MV-4-11 (cell line): Measurements from ENCODE around the gene TM4SF5.

Experiments used
- DNase-seq: peaks from one replicate; lab custom pipeline; 2025; lab: John Stamatoyannopoulos, UW

The TM4SF5 gene

DNA sequence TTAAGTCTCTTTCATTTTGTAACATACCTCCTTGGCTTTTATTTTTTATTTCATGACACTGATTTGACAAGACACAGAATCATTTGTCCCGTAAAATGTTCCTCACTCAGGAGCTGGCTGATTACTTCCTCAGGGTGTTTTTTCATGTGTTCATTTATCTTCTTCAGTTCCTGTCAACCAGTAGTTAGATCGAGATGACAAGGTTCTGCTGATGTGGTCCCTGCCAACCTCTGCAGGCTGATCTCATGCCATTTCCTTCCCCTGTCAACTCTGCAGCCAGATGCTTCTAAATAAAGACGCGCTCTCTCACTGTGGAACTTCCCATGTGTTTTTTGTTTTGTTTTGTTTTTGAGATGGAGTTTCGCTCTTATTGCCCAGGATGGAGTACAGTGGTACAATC is 23.8 kb upstream of the TM4SF5 start:
- peak; percentile 81 for DNase-seq

DNA sequence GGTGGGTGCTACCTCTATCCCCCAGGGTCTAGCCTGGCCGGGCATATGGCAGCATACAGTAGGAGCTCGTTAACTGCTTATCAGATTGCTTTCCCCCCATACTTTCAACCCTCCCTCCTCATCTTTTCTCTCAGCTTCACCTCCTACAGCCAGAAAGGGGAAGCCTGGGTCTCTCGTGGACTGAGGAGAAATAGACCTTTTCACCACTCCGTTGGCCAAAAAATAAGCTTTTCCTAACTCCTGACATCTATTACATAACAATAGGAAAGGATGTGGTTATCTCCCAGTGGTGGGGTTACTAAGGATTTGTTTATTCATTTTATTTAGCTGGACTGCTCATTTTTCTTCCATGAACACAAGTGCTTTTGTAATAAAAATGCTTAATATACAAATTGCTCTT is 23.0 kb upstream of the TM4SF5 start:
- DNase-seq: peak; percentile 44

DNA sequence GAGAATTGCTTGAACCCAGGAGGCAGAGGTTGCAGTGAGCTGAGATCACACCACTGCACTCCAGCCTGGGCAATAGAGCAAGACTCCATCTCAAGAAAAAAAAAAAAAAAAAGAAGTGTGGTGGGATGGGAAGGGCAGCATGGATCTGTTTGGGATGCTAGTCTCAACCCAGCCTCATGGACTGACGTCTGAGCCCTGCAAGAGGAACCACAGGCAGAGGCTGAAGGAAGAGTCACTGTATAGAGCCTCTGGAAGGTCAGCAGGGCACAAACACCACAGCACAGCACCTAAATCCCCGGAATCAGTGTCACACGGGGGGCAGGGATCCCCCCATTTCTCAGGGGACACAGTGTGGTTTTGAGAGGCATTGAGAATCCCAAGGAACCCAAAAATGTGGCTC is 21.1 kb upstream of the TM4SF5 start:
- no peak for DNase-seq

DNA sequence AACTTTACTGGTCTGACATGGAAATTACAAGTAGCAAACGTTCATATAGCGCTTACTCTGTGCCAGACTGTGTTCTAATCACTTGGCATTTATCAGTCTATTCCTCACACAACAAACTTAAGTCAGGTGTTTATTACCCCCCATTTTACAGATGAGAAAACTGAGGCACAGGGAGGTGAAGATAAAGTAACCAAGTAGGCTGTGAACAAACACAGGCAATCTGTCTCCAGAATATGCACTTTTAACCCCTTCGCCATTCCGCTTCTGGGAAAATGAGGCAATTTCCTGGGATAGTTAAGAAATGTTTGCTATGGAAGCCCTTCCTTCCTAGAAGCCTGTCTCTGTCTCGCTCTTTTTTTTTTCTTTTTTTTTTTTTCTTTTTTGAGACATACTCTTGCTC is 19.8 kb upstream of the TM4SF5 start:
- DNase-seq: peak; percentile 83

DNA sequence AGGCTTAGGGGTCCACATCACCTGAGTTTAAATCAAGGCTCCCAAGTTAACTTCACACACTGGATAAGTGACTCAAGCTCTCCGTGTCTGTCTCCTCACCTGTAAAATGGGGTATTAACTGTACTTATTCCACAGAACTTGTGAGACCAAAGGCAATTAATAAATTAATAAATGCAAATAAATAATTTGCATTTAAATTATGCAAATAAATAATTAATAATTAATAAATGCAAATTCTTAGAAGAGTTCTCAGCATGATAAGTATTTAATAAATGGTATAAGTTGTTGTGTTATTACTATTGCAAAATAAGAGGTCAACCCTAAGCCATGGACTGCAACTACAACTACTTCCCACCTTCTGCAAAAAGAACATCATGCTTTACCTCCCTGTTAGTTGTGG is 18.3 kb upstream of the TM4SF5 start:
- DNase-seq: no peak

DNA sequence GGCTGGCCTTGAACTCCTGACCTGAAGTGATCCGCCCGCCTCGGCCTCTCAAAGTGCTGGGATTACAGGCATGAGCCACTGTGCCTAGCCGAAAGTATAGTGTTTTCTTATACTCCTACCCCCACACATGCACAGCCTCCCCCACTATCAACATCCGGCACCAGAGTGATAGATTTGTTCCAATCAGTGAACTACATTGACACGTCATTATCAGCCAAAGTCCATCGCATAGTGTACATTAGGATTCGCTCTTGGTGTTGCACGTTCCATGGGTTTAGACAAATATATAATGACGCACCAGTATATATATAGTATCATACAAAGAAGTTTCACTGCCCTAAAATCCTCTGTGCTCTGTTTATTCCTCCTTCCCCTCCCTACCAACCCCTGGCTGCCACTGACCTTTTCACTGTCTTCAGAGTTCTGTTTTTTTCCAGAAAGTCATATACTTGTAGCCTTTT is 11.9 kb upstream of the TM4SF5 start:
- peak; percentile 94 for DNase-seq

DNA sequence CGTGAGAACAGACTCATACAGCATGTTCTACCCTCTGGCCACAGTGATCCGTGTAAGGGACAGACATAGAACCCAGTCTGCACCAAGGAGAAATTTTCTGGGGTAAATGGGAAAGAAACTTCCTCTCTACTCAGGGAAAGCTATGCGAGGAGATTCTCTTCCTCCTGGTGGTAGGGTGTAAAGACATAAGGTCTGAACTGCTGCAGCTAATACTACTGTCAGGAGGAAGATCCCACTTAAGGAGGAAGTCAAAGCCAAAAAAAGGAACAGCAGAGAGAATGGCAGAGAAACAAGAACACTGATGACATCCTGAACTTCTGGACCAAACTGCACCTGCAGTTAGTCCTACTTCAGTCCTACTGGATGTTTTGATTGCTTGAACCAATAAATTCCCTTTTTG is 7.1 kb upstream of the TM4SF5 start:
- peak; percentile 91 for DNase-seq

DNA sequence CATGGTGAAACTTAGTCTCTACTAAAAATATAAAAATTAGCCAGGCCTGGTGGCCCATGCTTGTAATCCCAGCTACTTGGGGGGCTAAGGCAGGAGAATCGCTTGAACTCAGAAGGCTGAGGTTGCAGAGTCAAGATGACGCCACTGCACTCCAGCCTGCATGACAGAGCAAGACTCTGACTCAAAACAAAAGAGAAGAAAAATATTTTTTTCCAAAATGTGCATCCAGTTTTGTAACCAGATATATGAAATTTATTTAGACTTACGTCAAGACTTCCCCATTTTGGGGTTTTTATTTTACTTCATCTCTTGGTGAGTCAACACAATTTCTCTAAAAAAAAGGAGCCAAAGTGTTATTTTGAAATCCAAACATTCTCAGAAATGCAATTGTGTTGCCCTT is 5.5 kb upstream of the TM4SF5 start:
- peak; percentile 94 for DNase-seq

DNA sequence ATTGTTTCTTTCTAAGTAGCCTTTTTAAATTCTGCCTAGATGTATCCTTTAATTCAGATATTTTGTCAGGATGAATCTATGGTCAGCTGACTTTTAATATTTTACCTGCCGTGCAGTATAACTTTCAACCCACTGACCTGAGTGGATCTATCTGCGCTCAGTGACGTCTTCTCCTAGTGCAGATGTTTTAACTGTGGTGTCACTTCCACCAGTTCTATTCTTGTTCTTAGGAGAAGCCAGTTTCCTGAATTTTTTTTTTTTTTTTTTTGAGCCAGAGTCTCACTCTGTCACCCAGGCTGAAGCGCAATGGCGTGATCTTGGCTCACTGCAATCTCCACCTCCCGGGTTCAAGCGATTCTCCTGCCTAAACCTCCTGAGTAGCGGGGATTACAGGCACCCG is 5.0 kb upstream of the TM4SF5 start:
- peak; percentile 64 for DNase-seq

DNA sequence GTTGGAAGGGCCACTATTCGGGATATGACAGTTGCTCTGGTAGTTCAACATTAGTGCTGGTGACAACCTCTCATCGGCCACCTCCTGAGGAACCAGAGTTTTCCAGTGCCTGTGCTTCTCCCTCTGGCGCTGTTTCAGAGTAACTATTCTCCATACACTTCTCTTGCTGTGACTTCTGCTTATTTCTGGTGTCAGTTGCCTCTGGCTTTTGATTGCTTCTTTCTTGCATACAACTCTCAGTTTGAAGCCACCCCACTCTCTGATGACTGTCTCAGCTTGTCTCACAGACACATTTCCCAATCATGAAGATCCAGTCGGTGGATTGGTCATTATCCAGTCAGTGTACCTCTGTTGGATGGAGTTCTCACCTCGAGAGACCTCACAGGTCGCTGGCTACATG is 3.4 kb upstream of the TM4SF5 start:
- peak; percentile 71 for DNase-seq

DNA sequence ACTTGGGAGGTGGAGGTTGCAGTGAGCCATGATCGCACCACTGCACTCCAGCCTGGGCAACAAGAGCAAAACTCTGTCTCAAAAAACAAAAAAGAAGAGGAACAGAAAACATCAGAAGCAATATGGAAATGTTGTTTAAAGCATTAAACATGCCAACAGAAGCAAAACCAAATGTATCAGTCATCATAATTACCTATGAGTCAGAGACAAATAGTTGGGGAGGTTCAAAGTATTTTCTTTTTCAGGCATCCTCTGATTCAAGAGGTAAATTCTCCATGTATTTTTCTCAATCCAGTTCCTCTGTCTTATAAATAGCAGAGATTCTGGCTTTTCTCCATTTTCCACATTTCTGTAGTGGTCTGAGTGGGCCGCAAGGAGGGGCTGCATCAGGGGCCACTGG is 2.1 kb upstream of the TM4SF5 start:
- peak; percentile 31 for DNase-seq

DNA sequence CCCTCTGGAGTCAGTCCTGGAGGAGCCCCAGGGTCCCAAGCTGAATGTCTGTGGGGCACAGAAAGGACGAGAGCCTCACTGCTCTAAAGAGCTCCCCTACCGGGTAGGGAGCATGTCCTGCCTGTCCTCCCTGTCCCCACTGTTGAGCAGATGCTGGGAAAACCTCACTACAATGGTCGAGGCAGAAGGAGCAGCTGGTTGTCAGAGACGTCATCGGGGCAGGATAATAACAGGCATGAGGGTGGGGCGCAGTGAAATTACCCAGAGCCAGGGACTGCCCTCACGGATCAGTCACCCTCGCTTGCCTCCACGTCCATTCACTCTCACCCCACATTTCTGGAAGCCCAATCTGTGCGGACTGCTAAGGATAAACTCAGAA is 538 bp downstream of the TM4SF5 start:
- no peak for DNase-seq

DNA sequence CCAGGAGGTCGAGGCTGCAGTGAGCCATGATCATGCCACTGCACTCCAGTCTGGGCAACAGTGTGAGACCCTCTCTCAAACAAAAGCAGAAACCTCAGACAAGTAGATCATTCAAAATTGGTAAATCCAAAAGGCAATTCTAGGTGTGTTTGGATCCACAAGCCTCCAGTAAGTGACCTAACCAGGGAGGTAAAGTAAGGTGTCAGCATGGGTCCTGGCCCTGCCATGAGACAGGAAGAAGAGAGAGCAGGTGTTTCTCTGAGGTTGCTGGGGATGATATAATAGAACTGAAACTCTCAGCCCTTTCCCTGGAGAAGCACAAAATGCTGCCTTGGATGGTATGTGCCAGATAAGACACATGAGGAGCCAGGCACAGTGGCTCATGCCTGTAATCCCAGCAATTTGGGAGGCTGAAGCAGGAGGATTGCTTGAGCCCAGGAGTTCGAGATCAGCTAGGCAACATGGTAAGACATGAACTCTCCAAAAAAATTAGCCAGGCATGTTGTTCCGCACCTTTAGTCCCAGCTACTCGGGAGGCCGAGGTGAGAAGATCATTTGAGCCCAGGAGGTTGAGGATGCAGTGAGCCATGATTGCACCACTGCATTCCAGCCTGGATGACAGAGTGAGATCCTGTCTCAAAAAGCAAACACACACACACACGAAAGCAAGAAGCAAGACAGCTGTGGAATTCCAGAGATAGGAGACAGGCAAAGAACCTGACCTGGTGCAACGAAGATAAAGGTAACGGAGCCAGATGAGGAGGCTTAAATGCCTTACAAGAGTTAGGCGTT is 6.5 kb downstream of the TM4SF5 start:
- DNase-seq: no peak

DNA sequence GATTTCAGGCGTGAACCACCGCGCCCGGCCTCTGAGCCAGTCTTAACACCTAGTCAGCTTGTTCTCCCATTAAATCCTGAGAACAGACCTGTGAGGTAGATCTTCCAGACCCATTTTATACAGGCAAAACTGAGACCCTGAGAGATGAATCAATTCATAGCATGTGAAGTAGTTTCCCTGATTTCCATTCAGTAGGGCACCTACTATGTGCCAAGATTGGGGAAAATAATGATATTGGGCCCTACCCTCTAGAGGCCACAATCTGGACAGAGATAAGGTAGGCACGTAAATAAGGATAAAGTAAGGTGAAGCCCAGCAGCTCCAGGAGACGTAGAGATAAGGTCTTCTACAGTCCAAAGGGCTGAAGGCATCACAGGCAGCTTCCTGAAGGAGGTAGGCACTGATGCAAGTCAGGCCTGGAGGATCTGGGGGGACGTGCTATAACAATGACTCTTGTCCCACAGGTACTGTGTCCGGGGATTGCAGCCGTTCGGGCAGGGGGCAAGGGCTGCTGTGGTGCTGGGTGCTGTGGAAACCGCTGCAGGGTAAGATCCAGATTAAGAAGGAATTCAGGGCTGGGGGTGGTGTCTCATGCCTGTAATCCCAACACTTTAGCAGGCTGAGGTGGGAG is 8.8 kb downstream of the TM4SF5 start:
- DNase-seq: no peak

DNA sequence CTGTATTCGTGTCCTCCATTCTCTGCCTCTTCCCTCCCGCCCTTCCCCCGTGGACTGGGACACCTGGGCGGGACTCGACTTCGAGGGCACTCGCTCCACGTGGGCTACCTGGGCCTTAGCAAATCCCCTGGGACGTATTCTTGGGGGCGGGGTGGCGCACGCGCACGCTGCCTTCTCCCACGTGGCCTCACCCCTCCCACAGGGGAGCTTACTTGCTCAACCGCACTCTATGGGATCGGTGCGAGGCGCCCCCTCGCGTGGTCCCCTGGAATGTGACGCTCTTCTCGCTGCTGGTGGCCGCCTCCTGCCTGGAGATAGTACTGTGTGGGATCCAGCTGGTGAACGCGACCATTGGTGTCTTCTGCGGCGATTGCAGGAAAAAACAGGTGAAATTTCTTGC is 11.0 kb downstream of the TM4SF5 start:
- no peak for DNase-seq

DNA sequence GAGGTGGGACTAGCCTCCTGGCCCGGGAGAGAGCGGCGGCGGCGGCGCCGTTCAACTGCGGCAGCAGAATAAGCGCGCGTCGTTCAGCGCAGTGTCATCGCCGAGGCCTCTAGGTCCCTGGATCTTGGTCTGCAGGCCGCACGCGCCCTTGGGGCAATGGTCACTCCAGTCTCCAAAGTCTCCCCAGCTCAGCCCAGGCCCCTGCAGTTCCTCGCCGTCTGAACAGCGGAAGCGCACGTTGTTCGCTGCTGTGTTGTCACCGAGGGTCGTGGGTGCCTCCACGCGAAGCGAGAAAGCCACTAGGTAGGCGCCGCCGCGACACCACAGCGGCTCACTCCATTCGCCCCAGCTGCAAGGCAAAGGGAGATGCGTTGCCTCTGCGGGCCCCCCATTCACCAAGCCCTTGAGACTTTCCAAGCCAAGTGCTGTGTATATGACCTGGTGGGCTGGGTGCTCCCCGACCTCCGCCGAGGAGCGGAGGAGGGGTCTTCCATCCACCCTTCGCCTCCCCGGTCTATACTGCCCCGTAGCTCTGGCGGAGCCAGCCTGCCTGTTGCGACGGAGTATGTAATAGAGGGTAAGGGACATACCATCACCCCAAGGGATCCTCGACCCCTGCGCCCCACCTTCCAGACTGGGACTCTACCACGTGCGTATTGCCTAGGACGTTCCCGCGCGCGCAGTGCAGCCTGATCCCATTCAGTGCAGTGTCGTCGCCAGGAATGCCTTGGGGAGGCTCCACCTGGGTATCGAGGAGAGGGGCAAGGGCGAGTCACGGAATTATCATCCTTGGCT is 13.8 kb downstream of the TM4SF5 start:
- DNase-seq: no peak

DNA sequence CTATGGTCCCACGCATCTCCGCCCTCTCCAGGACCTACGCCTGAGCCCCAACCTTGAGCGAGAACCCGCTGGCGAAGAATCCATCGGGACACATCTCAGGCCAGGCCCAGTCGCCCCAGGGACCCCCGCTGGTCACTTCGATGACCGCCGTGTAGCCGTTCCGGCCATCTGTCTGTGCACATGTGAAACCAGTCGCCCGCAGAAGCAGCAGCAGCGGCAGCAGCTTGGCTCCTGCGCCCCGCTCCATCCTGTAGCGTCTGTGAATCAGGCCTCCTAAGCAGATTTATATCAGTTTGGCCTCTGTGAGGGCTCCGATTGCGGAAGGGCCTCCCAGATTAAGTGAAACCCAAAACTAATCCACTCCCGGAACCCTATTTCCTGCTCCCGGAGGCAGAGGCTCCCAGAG is 14.4 kb downstream of the TM4SF5 start, which contains the start of gene VMO1:
TSS of gene VMO1 (minus strand) at position 259 of the 406 bp plus-strand sequence. CDS start at position 247, 12 bp downstream.
- DNase-seq: peak; percentile 73

DNA sequence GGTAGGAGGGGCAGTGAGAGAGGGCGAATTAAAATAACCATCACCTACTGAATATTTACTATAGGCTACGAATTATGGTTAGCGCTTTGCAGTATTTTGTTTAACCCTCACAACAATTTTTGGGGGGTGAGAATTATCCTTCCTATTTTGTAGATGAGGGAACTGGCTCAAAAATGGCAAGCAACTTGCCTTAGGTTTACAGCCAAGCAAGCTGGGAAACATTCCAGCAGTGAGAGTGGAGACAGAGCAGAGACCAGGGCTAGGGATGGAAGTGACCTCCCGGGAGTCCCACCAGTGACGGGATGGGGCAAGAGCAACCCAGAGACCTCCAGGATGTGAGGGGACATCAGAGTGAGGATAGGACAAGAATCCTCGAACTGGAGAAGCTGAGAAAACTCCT is 14.8 kb downstream of the TM4SF5 start:
- no peak for DNase-seq

DNA sequence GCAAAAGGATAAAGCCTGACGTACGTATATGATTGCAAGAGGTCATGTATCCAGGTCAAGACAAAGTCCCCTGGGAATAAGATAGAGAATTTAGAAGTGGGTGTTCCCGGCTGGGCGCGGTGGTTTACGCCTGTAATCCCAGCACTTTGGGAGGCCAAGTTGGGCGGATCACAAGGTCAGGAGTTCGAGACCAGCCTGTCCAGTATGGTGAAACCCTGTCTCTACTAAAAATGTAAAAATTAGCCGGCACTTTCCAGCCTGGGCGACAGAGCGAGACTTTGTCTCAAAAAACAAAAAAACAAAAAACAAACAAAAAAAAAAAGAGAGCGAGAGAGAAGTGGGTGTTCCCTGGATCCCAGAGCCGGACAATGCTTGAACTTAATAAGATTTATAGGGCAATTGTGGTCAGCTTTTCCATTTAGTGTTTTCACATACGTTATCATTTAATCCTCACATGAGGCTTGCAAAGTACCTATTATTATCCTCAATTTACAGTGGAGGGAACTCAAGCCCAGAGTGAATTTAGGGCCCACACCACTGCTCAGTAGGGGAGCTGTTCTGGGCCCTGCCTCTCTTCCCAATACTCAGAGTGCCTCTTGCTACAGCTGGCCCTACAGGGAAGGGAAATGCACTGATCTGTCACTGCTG is 16.6 kb downstream of the TM4SF5 start:
- no peak for DNase-seq

DNA sequence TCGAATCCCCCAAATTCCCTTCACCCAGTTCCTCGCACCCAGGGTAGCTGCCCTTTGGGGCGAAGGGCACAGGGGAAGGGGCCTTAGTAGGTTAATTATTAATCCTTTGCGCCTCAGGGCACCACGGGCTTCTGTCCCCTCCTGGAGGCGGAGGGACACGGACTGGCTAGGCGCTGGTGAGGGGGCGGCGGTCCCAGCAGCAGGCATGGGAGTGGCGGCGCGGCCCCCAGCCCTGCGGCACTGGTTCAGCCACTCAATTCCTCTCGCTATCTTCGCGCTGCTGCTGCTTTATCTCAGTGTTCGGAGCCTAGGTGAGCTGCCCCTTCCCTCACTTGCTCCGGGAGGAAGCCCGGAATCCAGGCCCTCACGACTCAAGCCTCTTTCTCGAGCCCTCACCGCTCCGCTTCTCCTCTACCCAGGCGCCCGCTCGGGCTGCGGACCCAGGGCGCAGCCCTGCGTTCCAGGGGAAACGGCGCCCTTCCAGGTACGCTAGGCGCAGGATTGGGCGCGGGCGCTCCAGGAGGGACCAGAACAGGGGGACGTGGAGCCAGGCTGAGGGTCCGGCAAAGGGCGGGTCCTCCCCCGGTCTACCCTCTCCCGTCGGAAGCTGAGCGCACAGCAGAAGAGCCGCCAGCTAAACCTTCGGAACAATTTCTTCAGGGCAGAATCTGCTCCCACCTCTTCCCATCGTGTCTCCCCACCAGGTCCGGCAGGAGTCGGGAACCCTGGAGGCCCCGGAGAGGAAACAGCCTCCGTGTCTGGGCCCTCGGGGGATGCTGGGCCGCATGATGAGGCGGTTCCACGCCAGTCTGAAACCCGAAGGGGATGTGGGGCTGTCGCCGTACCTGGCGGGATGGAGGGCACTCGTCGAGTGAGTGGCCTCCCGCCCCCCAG is 17.4 kb downstream of the TM4SF5 start, which contains the start of gene GLTPD2:
TSS of gene GLTPD2 (plus strand) at position 158 of the 894 bp plus-strand sequence. CDS start at position 206, 48 bp downstream.
- no peak for DNase-seq

DNA sequence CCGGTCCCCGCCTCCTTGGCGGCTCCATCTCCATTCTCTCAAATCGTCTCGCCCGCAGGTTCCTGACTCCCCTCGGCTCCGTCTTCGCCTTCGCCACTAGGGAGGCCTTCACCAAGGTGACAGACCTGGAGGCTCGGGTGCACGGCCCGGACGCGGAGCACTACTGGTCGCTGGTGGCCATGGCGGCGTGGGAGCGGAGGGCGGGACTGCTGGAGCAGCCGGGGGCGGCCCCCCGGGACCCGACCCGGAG is 17.9 kb downstream of the TM4SF5 start:
- DNase-seq: no peak
